Fibroblast of lung (primary cell): ENCODE measurements around the gene SERINC5. TPM values are rescaled to one million over a fixed set of nuclear protein-coding genes. Genes with fewer than 3 reads are reported as not detected.

ENCODE experiments used
- DNase-seq, 2 donors: peaks; one replicate each; pipeline versions ENCODE4 v3.0.0 to v3.0.0-alpha.2; 2010; ENCODE audit warnings: low read depth in 2 of 2
- H2AFZ ChIP-seq: 2 replicates; pipeline ENCODE4 v1.5.1; 2012; ENCODE audit warnings: low read length, control low read depth, inconsistent platforms
- H3K27ac ChIP-seq: 2 replicates; pipeline ENCODE4 v1.5.1; 2011; ENCODE audit warnings: low read length, control low read depth; ENCODE audit not compliant: insufficient read depth
- H3K27me3 ChIP-seq: 2 replicates; pipeline ENCODE4 v1.5.1; 2011; ENCODE audit warnings: mild to moderate bottlenecking, low read length; ENCODE audit not compliant: control insufficient read depth, insufficient read depth
- H3K36me3 ChIP-seq: 2 replicates; pipeline ENCODE4 v1.5.1; 2011; ENCODE audit warnings: low read length; ENCODE audit not compliant: control insufficient read depth, insufficient read depth
- H3K4me1 ChIP-seq: 2 replicates; pipeline ENCODE4 v1.5.1; 2011; ENCODE audit warnings: low read length; ENCODE audit not compliant: control insufficient read depth, insufficient read depth; ENCODE audit errors: extremely low read depth
- H3K4me2 ChIP-seq: 2 replicates; pipeline ENCODE4 v1.5.1; 2011; ENCODE audit warnings: low read length, control low read depth; ENCODE audit not compliant: insufficient read depth; ENCODE audit errors: extremely low read depth
- H3K4me3 ChIP-seq, 4 experiments: fragments of 200-600 bp in 1 of 4; sonication (generic) in 1 of 4; replicated peaks in 1 of 4; 2 replicates each; pipeline ENCODE4 v1.5.1; 2011 to 2016; ENCODE audit warnings: low read length in 4 of 4, low read depth in 3 of 4, mild to moderate bottlenecking in 3 of 4, control low read depth in 2 of 4, inconsistent platforms in 1 of 4, mixed read lengths in 1 of 4; ENCODE audit not compliant: insufficient read depth in 1 of 4; ENCODE audit errors: control extremely low read depth in 1 of 4
- H3K79me2 ChIP-seq: 2 replicates; pipeline ENCODE4 v1.5.1; 2012; ENCODE audit warnings: mild to moderate bottlenecking, low read length, inconsistent platforms; ENCODE audit not compliant: control insufficient read depth, insufficient read depth
- H3K9ac ChIP-seq: 2 replicates; pipeline ENCODE4 v1.5.1; 2011; ENCODE audit warnings: mild to moderate bottlenecking, low read length, control low read depth; ENCODE audit not compliant: insufficient read depth
- H3K9me3 ChIP-seq: 2 replicates; pipeline ENCODE4 v1.5.1; 2012; ENCODE audit warnings: low read depth, low read length; ENCODE audit not compliant: control insufficient read depth, insufficient read depth
- H4K20me1 ChIP-seq: 2 replicates; pipeline ENCODE4 v1.5.1; 2011; ENCODE audit warnings: low read length; ENCODE audit not compliant: control insufficient read depth, insufficient read depth; ENCODE audit errors: extremely low read depth
- EZH2 ChIP-seq: IDR thresholded peaks from 2 replicates; pipeline ENCODE4 v1.5.1; 2012; ENCODE audit warnings: low read length, control low read depth, mild to moderate bottlenecking; ENCODE audit errors: missing control alignments
- polyA plus RNA-seq, 2 donors: library from polyadenylated mRNA; depleted of rRNA in 1 of 2; stranded (reverse) in 1 of 2; unstranded in 1 of 2; fragments of >200 nt; gene quantifications; 2 replicates each; pipeline ENCODE4 v1.2.1, GENCODE V29; 2011 to 2012; ENCODE audit warnings: missing spikeins in 1 of 2
- total RNA-seq: library from RNA; depleted of rRNA; stranded (reverse); fragments of >200 nt; gene quantifications from 2 replicates; pipeline ENCODE4 v1.2.1, GENCODE V29; 2014
- TF ChIP-seq, protein P1 (sequence below), 2 donors: IDR thresholded peaks in 1 of 2; conservative IDR thresholded peaks in 1 of 2; 1 replicate in 1 of 2; 2 replicates in 1 of 2; pipeline ENCODE4 v1.5.1; 2011 to 2012; ENCODE audit warnings: low read length in 2 of 2, control low read depth in 1 of 2, inconsistent platforms in 1 of 2, low read depth in 1 of 2, mild to moderate bottlenecking in 1 of 2

The SERINC5 gene
- total and polyA plus RNA-seq, 2 donors (not counting 1 experiment from before 2014, with no cell fraction given) = 9.5 to 10.9 TPM

DNA sequence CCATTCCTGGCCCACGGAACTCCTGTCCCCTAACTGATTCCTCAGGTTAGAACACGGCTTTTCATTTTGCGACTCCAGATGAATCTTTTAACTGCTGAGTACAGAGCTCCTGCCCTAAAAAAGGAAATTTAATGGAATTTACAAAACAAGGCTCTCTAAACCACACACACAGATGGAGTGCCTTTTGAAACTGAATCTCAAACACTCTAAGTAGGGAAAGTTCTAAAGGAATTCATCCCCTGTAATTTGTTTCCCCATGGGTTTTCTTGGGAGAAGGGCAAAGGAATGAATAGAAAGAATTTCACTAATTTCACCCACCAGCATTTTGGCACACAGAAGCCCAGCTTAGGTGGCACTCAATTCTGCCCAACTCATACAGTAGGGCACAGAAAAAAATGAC, 114.2 kb downstream of the SERINC5 start:
- H3K27me3 ChIP-seq = no peaks in the 10 kb centered on the region
- H3K9ac ChIP-seq = no peak overlapping the region
- H3K36me3 ChIP-seq = no peaks in the 10 kb centered on the region
- peaks cover 3% of the 10 kb centered on the region for H3K4me1 ChIP-seq
- no peak overlapping the region for H3K27ac ChIP-seq
- no peaks in the 10 kb centered on the region for H4K20me1 ChIP-seq
- H3K9me3 ChIP-seq = no peaks in the 10 kb centered on the region
- H2AFZ ChIP-seq = peak overlapping the region; percentile 4
- H3K4me2 ChIP-seq = no peak overlapping the region
- H3K79me2 ChIP-seq = no peaks in the 10 kb centered on the region
- no peak for TF ChIP-seq EZH2
- TF ChIP-seq, protein P1, sequence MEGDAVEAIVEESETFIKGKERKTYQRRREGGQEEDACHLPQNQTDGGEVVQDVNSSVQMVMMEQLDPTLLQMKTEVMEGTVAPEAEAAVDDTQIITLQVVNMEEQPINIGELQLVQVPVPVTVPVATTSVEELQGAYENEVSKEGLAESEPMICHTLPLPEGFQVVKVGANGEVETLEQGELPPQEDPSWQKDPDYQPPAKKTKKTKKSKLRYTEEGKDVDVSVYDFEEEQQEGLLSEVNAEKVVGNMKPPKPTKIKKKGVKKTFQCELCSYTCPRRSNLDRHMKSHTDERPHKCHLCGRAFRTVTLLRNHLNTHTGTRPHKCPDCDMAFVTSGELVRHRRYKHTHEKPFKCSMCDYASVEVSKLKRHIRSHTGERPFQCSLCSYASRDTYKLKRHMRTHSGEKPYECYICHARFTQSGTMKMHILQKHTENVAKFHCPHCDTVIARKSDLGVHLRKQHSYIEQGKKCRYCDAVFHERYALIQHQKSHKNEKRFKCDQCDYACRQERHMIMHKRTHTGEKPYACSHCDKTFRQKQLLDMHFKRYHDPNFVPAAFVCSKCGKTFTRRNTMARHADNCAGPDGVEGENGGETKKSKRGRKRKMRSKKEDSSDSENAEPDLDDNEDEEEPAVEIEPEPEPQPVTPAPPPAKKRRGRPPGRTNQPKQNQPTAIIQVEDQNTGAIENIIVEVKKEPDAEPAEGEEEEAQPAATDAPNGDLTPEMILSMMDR (conservative IDR thresholded peaks at IDR 0.05 in 1 of 2, IDR thresholded peaks at IDR 0.05 in 1 of 2; ENCODE audit: low read depth in 1 of 2, low read length in 2 of 2) = no peak
- DNase-seq = peak in 1 of 2 donors; percentile 10
- H3K4me3 ChIP-seq = no peak overlapping the region

DNA sequence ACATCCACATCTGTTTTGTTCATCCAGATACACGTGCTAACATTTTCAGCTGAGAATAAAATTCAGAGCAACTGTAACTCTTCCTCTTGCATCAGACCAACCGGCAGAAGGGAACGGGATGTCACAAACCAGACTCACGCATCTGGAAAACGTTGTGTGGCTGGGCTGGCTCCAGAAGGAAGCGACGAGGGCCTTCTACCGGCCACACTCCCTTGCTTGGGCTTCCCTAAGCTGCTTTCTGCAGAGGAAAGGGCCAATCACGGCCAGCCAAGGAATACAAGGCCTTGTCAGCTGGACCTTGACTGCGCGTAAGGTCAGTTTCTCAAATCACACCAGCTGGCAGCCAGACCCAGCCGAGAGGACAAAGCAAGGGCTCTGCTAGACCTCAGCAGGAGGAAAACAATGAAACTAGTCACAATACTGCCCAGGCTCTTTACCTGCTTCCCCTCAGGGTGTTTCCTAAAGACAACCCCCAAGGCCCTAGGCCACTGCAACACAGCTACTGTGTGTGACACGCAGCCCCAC, 114.6 kb downstream of the SERINC5 start:
- H3K36me3 ChIP-seq = no peaks in the 10 kb centered on the region
- no peaks in the 10 kb centered on the region for H3K79me2 ChIP-seq
- TF ChIP-seq EZH2 = no peak
- TF ChIP-seq, protein P1 (conservative IDR thresholded peaks at IDR 0.05 in 1 of 2, IDR thresholded peaks at IDR 0.05 in 1 of 2; ENCODE audit: low read depth in 1 of 2, low read length in 2 of 2) = no peak
- no peak overlapping the region for H3K4me2 ChIP-seq
- peak overlapping the region; percentile 4 for H2AFZ ChIP-seq
- no peak overlapping the region for H3K27ac ChIP-seq
- no peak overlapping the region for H3K9ac ChIP-seq
- no peaks in the 10 kb centered on the region for H4K20me1 ChIP-seq
- H3K27me3 ChIP-seq = no peaks in the 10 kb centered on the region
- H3K4me1 ChIP-seq = peaks cover 3% of the 10 kb centered on the region
- peak; percentile 15 to 67 for DNase-seq
- H3K9me3 ChIP-seq = no peaks in the 10 kb centered on the region
- H3K4me3 ChIP-seq = no peak overlapping the region

- no peak overlapping the region for H2AFZ ChIP-seq
Observed at GRCh38 chr5:80140496-80140895, 115.4 kb downstream of the SERINC5 start.

More at GRCh38 chr5:80140496-80140895, 115.4 kb downstream of the SERINC5 start:
- Histone ChIP-seq H3K36me3 (no peaks in the 10 kb centered on the region), H3K27me3 (no peaks in the 10 kb centered on the region), H3K27ac (no peak overlapping the region), H3K9ac (no peak overlapping the region), H3K4me1 (peaks cover 3% of the 10 kb centered on the region), H4K20me1 (no peaks in the 10 kb centered on the region), H3K79me2 (no peaks in the 10 kb centered on the region), H3K9me3 (no peaks in the 10 kb centered on the region), H3K4me2 (no peak overlapping the region), H3K4me3 (no peak overlapping the region)
- no peak for DNase-seq
- TF ChIP-seq, protein P1 (conservative IDR thresholded peaks at IDR 0.05 in 1 of 2, IDR thresholded peaks at IDR 0.05 in 1 of 2; ENCODE audit: low read depth in 1 of 2, low read length in 2 of 2) = no peak
